ENCODE data around the gene CPOX. TPM values are rescaled to one million over a fixed set of nuclear protein-coding genes. Genes with fewer than 3 reads are reported as not detected.

Gene CPOX
- total RNA-seq, 1 donor from 2014 or later, result 16.9 TPM

Other genes starting within 250 kb of the CPOX start
- not detected for gene OR5K4, start 239.8 kb downstream of the CPOX start, total RNA-seq
- gene OR5K3, start 202.9 kb downstream of the CPOX start, total RNA-seq, result not detected
- gene OR5K1, start 130.4 kb downstream of the CPOX start, total RNA-seq, result not detected
- gene OR5K2, start 95.9 kb downstream of the CPOX start, total RNA-seq, result not detected
- gene CLDND1, start 70.7 kb downstream of the CPOX start, total RNA-seq, result 185 TPM
- gene GPR15, start 61.6 kb downstream of the CPOX start, total RNA-seq, result 0.36 TPM
- gene ST3GAL6, start 169.7 kb upstream of the CPOX start, total RNA-seq, result 25.1 TPM